ENCODE data around the gene MSI2.

DNA sequence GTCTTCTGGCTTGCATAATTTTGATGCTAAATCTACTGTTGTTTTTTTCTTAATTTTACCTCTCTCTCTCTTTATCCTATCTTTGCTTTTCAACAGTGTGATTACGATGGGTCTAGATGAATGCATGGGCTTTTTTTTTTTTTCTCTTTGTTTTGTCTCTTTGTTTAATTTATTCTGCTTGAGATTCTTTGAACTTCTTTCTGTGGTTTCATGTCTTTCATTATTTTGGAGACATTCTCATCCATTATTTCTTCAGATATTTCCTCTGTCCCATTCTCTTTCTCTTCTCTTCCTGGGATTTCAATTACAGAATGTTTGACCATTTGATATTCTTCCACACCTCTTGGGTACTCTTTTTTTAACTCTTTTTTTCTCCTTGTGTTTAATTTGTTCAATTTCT, 436.4 kb downstream of the MSI2 start:
- TF ChIP-seq, protein P1, sequence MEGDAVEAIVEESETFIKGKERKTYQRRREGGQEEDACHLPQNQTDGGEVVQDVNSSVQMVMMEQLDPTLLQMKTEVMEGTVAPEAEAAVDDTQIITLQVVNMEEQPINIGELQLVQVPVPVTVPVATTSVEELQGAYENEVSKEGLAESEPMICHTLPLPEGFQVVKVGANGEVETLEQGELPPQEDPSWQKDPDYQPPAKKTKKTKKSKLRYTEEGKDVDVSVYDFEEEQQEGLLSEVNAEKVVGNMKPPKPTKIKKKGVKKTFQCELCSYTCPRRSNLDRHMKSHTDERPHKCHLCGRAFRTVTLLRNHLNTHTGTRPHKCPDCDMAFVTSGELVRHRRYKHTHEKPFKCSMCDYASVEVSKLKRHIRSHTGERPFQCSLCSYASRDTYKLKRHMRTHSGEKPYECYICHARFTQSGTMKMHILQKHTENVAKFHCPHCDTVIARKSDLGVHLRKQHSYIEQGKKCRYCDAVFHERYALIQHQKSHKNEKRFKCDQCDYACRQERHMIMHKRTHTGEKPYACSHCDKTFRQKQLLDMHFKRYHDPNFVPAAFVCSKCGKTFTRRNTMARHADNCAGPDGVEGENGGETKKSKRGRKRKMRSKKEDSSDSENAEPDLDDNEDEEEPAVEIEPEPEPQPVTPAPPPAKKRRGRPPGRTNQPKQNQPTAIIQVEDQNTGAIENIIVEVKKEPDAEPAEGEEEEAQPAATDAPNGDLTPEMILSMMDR (IDR thresholded peaks at IDR 0.05): no peak
- no peak for TF ChIP-seq EP300 (IDR thresholded peaks at IDR 0.05)
- TF ChIP-seq POLR2A (IDR thresholded peaks at IDR 0.05): no peak

All from sigmoid colon (tissue), 4 donors.